ENCODE measurements around the gene BAZ1B.
"Not testable (repeated sequence)": the region's sequence is repeated elsewhere in the genome, so short reads cannot be mapped to it uniquely, and the experiment has no call there.

BAZ1B gene, protein sequence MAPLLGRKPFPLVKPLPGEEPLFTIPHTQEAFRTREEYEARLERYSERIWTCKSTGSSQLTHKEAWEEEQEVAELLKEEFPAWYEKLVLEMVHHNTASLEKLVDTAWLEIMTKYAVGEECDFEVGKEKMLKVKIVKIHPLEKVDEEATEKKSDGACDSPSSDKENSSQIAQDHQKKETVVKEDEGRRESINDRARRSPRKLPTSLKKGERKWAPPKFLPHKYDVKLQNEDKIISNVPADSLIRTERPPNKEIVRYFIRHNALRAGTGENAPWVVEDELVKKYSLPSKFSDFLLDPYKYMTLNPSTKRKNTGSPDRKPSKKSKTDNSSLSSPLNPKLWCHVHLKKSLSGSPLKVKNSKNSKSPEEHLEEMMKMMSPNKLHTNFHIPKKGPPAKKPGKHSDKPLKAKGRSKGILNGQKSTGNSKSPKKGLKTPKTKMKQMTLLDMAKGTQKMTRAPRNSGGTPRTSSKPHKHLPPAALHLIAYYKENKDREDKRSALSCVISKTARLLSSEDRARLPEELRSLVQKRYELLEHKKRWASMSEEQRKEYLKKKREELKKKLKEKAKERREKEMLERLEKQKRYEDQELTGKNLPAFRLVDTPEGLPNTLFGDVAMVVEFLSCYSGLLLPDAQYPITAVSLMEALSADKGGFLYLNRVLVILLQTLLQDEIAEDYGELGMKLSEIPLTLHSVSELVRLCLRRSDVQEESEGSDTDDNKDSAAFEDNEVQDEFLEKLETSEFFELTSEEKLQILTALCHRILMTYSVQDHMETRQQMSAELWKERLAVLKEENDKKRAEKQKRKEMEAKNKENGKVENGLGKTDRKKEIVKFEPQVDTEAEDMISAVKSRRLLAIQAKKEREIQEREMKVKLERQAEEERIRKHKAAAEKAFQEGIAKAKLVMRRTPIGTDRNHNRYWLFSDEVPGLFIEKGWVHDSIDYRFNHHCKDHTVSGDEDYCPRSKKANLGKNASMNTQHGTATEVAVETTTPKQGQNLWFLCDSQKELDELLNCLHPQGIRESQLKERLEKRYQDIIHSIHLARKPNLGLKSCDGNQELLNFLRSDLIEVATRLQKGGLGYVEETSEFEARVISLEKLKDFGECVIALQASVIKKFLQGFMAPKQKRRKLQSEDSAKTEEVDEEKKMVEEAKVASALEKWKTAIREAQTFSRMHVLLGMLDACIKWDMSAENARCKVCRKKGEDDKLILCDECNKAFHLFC (N-terminal part only)

DNA sequence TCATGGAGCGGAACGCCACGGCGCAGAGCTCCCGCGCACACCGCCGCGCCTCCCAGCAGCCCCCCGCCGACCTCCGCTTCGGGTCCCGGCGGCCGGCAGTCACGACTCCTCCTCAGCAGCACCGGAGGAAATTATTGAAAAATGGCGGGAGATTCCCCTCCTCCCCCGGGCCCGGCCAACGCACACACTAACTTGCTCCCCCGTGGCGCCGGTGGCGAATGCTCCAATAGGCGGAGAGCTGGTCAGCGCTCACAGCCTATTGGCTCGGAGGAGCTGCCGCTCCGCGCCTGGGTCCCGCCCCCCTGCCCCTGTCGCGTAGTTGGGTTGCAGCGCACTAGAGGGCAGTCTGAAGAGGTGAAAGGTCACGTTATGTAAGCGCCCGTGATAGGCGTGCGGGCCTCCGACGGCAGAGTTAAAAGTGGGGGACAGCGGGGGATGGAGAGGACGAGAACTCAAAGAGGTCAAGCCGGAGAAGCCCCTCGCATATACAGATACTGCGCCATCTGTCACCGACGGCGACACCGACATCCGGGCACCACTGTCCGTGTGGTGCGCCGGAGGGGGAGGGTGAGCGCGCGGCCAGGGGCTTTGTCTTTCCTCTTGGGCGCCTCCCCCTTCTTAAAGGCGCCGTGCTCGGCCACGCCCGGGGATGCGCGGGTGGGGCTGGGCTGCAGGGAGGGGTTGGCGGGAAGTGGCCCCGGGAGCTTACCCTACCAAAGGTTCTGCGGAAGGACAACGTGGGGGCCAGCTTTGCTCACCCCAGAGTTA is at the start of gene BAZ1B:
Gene BAZ1B, minus strand, starts transcription at position 189 of the 768 bp plus-strand sequence. CDS start 360 bp downstream, outside the sequence.
- DNase-seq (ENCODE audit: low read depth in 2 of 2), result peak; percentile 96

DNA sequence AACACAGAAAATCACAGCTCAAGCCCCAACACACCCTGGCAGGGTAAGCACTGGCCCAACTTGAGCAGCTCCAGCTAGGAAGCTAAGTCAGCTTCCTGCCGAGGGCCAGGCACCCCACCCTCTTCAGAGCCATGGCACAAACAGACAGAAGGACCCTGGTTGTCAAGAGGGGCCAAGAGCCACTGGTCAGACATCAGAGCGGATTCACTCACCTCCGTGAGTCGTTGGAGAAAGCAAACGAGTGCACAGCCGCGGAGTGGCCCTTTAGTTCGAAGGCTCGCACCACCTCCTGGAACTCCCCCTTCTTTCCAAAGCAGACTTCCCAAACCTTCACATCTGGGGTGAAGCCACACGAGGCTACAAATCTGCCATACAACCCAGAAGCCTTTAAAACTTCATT is 48.9 kb upstream of the BAZ1B start:
- DNase-seq (ENCODE audit: low read depth in 2 of 2), result no peak

DNA sequence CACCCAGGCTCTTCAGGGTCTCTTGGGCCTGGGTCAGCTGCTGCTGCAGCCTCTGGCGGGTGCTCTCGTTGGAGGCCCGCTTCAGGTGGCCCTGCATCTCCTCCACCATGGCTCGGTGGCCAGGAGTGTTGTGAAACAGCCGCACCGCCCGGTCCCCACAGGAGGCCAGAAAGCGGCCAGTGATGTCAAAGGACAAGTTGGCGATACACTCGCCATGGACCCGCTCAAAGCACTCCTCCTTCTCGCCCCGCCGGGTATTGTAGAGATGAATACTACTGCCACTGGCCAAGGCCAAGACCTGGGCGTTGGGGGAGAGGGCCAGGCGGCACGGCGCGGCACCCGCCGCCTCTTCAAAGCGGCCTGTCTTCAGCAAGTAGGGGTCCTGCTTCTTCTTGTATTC is 48.4 kb upstream of the BAZ1B start:
- no peak for DNase-seq (ENCODE audit: low read depth in 2 of 2)

DNA sequence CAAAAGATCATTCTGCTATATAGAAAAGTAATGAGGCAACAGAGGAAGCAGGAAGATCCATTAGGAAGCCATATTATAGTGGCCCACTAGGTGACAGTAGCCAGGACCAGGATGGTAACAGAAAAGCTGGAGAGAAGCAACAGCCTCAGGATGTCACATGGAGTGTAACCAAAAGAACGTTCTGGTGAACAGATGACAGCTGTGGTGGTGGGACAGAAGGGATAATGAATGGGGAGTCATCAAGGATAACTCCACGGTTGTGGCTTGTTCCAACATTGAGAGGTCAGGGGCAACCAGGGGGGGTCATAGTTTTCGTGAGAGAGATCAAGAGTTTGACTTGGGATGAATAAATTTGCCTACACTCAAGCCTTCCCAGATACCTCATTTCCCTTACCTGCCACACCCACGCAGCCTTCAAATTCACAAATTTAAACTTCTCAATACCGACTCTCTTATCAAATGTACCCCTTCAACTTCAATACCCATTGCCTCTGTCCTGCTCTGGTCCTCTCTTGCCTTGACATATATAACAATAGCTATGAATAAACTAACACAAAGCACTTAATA is 47.0 kb upstream of the BAZ1B start:
- DNase-seq (ENCODE audit: low read depth in 2 of 2), result no peak

DNA sequence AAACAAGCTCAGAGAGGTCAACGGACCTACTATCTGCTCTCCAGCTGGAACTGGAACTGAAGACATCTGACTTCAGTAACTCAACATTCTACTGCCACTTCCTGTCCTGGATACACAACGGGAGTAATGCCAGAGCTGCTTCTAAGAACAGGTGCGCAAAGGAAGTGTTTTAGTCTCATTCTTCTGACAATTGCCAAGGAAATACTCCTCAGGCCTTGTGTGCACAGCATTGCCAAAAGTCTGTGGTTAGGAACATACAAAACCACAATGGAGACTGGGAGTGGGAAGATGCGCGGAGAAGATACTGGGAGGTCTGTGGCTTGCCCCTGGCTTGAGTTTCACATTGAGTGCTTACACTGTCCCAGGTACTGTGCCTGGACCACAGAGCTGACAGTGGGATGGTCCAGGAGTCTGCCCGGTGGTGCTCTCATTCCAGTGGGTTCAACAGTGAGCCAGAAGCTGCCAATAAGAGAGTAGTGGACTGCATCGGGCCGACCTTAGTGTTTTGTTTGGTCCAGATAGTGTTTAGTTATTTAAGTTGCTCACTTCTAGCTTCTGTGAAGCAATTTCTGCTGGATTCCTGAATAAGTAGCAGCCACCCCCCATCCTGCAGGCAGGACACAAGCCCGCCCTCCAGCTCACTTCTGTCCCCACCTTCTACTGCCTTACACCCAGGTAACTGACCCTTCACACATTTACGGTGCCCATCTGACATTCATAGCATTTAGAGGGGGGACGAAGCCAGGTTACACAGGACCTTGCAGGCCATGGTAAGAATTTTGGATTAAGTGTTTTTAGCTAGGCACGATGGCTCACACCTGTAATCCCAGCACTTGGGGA is 46.0 kb upstream of the BAZ1B start:
- DNase-seq (ENCODE audit: low read depth in 2 of 2), result no peak

DNA sequence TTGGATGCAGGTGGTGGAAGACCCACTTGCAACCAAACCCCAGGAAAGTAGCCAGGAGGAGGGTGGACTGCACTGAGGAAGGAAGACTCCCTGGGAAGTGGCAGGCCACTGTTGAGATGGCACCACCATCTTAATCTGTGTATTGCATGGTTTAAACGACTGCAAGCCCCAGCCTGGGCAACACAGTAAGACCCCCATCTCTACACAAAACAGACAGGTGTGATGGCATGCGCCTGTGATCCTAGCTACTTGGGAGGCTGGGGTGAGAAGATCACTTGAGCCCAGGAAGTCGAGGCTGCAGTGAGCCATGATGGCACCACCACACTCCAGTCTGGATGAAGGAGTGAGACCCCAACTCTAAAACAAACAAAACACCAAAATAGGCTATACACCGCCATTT is 45.0 kb upstream of the BAZ1B start:
- no peak for DNase-seq (ENCODE audit: low read depth in 2 of 2)

DNA sequence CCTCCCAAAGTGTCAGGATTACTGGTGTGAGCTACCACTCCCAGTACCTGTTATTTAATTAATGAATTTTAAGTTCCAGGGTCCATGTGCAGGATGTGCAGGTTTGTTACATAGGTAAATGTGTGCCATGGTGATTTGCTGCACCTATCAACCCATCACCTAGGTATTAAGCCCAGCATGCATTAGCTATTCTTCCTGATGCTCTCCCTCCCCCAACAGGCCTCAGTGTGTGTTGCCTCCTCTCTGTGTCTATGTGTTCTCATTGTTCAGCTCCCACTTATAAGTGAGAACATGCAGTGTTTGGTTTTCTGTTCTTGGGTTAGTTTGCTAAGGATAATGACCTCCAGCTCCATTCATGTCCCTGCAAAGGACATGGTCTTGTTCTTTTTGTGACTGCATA is 44.3 kb upstream of the BAZ1B start:
- not testable (repeated sequence) for DNase-seq (ENCODE audit: low read depth in 2 of 2)

DNA sequence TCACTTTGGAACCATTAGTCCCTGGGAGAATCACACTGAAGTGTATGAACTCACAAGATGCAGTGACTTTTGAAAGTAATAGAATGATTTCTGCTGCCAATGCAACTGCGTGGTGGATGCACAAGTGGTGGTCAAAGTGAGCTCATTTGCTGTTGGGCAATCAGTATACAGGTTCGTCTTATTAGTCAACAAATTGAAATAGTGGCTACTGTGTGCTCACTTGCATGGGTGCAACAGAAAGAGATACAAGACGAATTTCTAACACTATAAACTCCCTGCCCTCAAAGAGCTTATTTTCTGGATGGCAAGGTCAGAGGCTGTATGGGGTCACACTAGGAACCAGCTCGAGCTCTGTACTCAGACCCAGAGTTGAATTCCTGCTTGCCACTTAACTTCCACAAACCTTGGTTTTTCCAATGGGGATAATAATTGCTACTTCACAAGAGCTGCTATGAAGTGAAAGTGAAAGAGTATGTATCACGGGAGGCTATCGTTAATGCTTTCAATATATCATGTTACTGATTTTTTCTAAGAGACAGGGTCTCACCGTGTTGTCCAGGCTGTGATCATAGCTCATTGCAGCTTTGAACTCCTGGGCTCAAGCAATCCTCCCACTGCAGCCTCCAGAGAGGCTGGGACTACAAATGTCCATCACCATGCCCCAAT is 43.7 kb upstream of the BAZ1B start:
- no peak for DNase-seq (ENCODE audit: low read depth in 2 of 2)

DNA sequence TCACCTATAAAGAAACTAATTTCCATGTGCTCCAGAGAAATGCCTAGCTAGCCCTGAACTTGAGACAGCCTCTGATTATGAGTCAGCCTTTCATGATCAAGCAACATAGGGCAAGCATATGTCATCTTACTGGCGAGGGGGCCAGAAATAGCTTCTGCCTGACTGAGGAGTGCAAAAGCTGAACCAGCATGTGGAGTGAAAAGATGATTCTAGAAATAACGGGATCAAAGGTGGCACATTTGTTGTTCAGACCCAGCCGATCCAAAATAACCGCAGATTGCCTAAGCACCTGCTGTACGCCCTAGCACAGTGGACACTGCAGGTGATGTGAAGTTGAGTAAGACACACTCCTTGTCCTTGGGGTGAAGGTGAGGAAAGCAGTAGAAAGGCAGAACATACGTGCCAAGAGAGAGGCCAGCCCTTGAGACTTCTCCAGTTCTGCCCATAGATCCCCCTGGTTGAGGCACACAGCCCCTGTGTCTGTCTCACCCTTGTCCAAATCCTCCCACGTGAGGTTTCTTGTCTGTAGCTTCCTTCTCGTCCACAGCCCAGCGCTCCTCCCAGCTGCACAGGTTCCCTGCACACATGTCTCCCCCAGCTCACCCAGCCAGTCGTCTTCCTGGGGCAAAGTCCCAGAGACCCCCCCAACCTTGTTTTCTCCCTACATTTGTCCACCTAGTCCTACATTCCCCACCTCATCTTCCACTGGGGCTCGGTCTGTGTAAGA is 38.2 kb upstream of the BAZ1B start:
- DNase-seq (ENCODE audit: low read depth in 2 of 2), result peak in 1 of 2 experiments; percentile 49

DNA sequence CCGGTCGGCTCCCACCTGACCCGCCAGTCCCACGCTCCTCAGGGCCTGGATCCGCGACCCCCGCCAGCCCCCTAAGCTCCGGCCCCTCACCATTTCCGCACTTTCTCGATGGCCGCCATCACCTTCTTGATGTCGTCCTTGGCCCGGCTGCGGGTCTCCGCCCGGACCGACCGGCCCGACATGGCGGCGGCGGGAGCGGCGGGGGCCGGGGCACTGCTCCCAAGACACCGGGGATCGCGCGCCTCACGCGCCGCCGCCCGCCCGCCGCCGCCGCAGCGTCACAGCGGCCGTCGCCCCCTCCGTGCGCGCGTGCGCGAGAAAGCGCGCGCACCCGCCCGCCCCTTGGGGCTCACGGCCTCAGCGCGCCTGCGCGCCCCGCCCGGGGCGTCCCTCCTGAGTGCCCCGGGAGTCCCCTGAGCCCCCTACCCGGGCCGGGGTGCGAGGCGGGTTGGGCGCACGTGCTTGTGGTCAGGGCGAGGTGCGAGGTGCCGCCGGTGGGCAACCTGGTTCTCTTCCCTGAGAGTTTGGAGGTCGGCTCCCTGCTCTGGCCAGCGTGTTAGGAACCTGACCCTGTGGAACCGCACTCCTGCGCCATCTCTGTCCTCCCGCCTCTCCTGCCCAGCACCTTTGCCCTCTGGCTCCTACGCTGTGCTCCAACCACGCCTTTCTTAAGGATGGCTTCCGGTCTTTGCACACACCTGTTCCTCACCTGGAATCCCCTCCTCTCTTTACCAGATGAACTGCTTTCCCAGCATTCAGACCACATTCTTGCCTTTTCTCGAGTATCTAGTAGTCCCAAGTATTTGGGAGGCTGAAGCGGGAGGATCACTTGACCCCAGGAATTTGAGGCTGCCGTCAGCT is 35.5 kb upstream of the BAZ1B start, which contains the start of gene BCL7B:
Gene BCL7B, minus strand, starts transcription at position 294 of the 861 bp plus-strand sequence. Its CDS starts 112 bp downstream, at position 182.
- no peak for DNase-seq (ENCODE audit: low read depth in 2 of 2)

DNA sequence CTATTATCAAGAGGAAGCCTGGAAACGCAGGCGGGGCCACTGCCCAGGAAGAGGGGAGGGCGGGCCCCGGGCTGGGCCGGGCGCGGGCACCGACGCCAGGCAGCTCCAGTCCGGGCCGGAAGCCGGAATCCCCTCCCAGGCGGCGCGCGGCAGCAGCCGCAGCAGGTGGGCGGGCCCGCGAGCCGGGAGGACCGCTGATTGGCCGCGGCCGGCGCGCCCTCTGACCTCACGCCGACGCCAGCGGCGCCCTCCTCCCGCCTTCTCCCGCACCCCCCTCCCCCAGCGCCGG is 35.0 kb upstream of the BAZ1B start:
- peak; percentile 65 to 70 for DNase-seq (ENCODE audit: low read depth in 2 of 2)

DNA sequence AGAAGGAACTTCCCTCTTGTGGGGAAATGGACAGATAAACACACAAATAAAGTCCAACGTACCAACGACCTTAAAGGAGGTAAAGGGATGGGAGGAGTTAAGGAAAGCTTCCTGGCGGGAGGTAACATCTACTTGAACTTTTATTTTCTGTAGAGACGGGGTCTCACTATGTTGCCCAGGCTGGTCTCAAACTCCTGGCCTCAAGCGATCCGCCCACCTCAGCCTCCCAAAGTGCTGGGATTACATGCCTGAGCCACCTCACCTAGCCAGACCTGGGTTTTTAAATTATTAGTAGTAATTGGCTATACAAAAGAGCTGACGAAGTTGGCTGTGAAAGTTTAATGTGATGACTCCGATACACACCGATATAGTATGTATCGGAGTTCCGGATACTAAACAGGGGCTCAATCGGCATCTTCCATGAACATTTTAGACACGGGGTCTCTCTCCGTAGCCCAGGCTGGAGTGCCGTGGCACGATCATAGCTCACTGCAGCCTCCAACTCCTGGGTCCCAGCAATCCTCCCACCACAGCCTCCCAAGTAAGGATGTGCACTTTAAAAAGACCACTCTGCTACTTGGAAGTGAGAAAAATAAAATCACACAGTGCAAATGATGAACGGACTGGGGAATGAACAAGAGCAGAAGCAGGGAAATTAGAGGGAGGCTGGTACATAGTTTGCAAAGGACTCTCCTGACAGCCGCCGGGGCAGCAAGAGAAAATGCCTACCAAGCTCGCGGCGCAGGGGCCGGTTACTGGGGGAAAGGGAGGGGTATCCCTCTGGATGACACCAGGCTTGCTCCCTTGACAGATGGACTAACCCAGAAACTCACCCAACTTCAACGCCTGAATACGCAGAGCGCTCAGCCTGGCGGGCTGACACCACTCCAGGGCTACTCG is 34.4 kb upstream of the BAZ1B start:
- no peak for DNase-seq (ENCODE audit: low read depth in 2 of 2)

DNA sequence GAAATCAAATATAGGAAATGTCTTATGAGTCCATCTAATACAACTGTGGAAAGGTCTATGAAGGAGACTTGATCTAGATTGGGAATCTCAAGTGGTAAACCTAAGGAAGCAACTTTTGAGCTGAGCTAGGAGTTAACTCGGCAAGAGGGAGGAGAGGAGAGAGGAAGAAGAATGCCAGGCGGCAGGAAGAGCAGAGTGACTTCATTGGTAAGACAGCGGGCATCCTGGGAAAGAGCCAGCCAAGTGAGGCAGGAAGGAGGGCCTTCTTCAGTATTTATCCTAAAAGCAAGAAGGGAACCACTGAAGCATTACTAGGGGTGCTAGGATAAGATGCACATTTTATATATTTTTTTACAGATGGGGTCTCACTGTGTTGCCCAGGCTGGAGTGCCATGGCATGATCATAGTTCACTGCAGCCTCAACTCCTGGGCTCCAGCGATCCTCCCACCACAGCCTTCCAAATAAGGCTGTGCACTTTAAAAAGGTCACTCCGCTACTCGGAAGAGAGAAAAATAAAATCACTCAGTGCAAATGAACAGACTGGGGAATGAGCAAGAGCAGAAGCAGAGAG is 33.4 kb upstream of the BAZ1B start:
- no peak for DNase-seq (ENCODE audit: low read depth in 2 of 2)

DNA sequence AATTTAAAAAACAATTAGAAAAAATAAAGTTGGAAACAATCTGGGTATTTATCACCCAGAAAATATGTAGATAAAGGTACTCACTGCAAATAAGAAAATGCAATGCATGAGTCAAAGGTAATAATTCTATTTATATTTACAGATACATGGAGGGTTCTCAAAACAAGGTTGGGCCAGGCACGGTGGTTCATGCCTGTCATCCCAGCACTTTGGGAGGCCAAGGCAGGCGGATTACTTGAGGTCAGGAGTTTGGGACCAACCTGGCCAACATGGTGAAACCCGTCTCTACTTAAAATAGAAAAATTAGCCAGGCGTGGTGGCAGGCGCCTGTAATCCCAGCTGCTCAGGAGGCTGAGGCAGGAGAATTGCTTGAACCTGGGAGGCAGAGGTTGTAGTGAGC is 28.0 kb upstream of the BAZ1B start:
- DNase-seq (ENCODE audit: low read depth in 2 of 2), result not testable (repeated sequence)

DNA sequence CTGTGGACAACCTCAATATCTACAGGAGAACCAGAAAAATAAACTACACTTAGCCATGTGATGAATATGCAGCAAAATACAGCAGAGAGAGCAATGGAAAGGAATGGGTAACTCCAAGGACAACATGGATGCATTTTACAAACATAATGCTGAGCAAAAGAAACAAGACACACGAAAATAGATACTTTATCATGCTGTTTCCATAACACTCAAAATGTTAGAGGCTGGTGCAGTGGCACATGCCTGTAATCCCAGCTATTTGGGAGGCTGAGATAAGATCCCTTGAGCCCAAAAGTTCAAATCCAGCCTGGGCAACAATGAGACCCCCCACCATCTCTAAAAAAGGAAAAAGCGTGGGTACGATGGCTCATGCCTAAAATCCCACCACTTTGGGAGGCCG is 27.1 kb upstream of the BAZ1B start:
- DNase-seq (ENCODE audit: low read depth in 2 of 2), result no peak

DNA sequence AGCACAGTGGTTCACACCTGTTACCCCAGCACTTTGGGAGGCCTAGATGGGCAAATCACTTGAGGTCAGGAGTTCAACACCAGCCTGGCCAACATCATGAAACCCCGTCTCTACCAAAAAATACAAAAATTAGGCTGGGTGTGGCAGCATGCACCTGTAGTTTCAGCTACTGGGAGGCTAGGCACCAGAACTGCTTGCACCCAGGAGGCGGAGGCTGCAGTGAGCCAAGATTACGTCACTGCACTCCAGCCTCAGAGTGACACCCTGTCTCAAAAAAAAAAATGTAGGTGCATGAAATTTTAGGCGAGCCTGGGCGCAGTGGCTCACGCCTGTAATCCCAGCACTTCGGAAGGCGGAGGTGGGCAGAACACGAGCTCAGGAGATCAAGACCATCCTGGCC is 25.7 kb upstream of the BAZ1B start:
- DNase-seq (ENCODE audit: low read depth in 2 of 2), result no peak

DNA sequence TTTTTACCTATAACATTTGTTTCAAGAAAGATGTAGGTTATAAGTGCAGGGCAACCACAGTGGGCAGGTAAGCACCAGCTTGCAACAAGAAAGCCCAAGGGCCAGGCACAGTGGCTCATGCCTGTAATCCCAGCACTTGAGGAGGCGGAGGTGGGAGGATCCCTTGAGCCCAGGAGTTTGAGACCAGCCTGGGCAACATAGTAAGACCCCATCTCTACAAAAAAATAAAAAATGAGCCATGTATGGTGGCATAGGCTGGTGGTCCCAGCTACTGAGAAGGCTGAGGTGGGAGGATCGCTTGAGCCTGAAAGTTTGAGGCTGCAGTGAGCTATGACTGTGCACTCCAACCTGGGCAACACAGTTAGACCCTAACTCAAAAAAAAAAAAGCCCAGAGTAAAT is 22.6 kb upstream of the BAZ1B start:
- no peak for DNase-seq (ENCODE audit: low read depth in 2 of 2)
